Uterus (tissue), 2 donors: ENCODE data around the gene PLA2G2D.

Experiments used
- CTCF ChIP-seq, 4 experiments: fragments of 200-600 bp in 2 of 4; fragments of 450-650 bp in 2 of 4; sonication (generic) in 2 of 4; IDR thresholded peaks; one replicate each; pipeline ENCODE4 v1.5.1; 2016 to 2019; ENCODE audit warnings: antibody characterized with exemption in 4 of 4, mild to moderate bottlenecking in 2 of 4, moderate library complexity in 1 of 4
- POLR2A ChIP-seq, 2 donors: fragments of 450-650 bp; IDR thresholded peaks; one replicate each; pipeline ENCODE4 v1.6.1; 2016; ENCODE audit warnings: antibody characterized with exemption in 2 of 2, mild to moderate bottlenecking in 1 of 2, moderate library complexity in 1 of 2

GRCh38 chr1:20154301-20154831 lies 35.0 kb upstream of the PLA2G2D start:
- no peak for TF ChIP-seq CTCF (IDR thresholded peaks at IDR 0.05)
- TF ChIP-seq POLR2A (IDR thresholded peaks at IDR 0.05), result no peak
